Breast epithelium (tissue), 4 donors: ENCODE measurements around the gene TMEM187. TPM values are rescaled to one million over a fixed set of nuclear protein-coding genes. Genes with fewer than 3 reads are reported as not detected.

ENCODE experiments used
- DNase-seq, 2 donors: peaks; one replicate each; pipeline ENCODE4 v3.0.0-alpha.2; 2019; ENCODE audit warnings: low spot score in 2 of 2
- H3K27ac ChIP-seq, 2 donors: fragments of 200-600 bp; sonication (generic) in 1 of 2; one replicate each; pipeline ENCODE4 v1.5.1; 2016 to 2019; ENCODE audit warnings: mild to moderate bottlenecking in 1 of 2
- H3K27me3 ChIP-seq, 2 donors: fragments of 200-600 bp; sonication (generic) in 1 of 2; one replicate each; pipeline versions ENCODE4 v1.5.1 to v1.6.0; 2017 to 2019; ENCODE audit warnings: control low read depth in 1 of 2, mild to moderate bottlenecking in 1 of 2
- H3K36me3 ChIP-seq: fragments of 200-600 bp; one replicate; pipeline ENCODE4 v1.5.1; 2019
- H3K4me1 ChIP-seq, 2 donors: fragments of 200-600 bp; sonication (generic); one replicate each; pipeline ENCODE4 v1.5.1; 2016 to 2019; ENCODE audit warnings: control low read depth in 1 of 2
- H3K4me3 ChIP-seq, 3 donors: fragments of 200-600 bp; sonication (generic); 1 replicate in 2 of 3; 2 replicates in 1 of 3; pipeline ENCODE4 v1.5.1; 2016 to 2019; ENCODE audit warnings: mild to moderate bottlenecking in 3 of 3, moderate library complexity in 2 of 3
- H3K9me3 ChIP-seq, 2 donors: fragments of 200-600 bp; sonication (generic) in 1 of 2; one replicate each; pipeline ENCODE4 v1.5.1; 2016 to 2019; ENCODE audit warnings: control low read depth in 1 of 2
- CTCF ChIP-seq, 3 donors: fragments of 450-650 bp; IDR thresholded peaks; one replicate each; pipeline ENCODE4 v1.5.1; 2016 to 2017; ENCODE audit warnings: antibody characterized with exemption in 3 of 3, mild to moderate bottlenecking in 3 of 3, moderate library complexity in 3 of 3
- POLR2A ChIP-seq: fragments of 450-650 bp; IDR thresholded peaks from one replicate; pipeline ENCODE4 v1.6.1; 2016; ENCODE audit warnings: antibody characterized with exemption, mild to moderate bottlenecking, moderate library complexity
- POLR2AphosphoS5 ChIP-seq, 3 donors: sonication (generic); formaldehyde crosslinking; IDR thresholded peaks; one replicate each; pipeline ENCODE4 v1.6.1; 2017; ENCODE audit warnings: antibody characterized with exemption in 3 of 3
- intact Hi-C: fragments of 100-400 bp; cut with DNase I; formaldehyde crosslinking; loops from one replicate; pipeline ENCODE4 v1.15.1; 2023; ENCODE audit warnings: low total_unique reads
- total RNA-seq, 3 donors: library from RNA; depleted of rRNA; stranded (reverse); fragments of >200 nt; gene quantifications; one replicate each; pipeline ENCODE4 v1.1.0, GENCODE V29; 2016

The TMEM187 gene
- total RNA-seq, 3 donors from 2014 or later, result 7.6 to 10.9 (median 8.2) TPM

- no peak overlapping the region for H3K4me3 ChIP-seq
- no peaks in the 10 kb centered on the region for H3K4me1 ChIP-seq
- no peak for DNase-seq
- no peak overlapping the region for H3K27ac ChIP-seq
- H3K36me3 ChIP-seq, result no peaks in the 10 kb centered on the region
- TF ChIP-seq POLR2A (no peak), CTCF (IDR thresholded peaks at IDR 0.05) (no peak), POLR2AphosphoS5 (IDR thresholded peaks at IDR 0.05) (no peak)
- intact Hi-C loops, result loop anchor here (5.0 to 10.0 kb wide), 2 partner anchors 157 to 190 kb away; partner anchors contain the start of genes IDH3G, PLXNB3 and SSR4
- no peaks in the 10 kb centered on the region for H3K9me3 ChIP-seq
- peaks cover 0 to 9% of the 10 kb centered on the region in 2 donors for H3K27me3 ChIP-seq
Measured at GRCh38 chrX:153951683-153952372, 20.7 kb upstream of the TMEM187 start.

- Histone ChIP-seq H3K4me1 (no peaks in the 10 kb centered on the region), H3K27me3 (peaks cover 0 to 8% of the 10 kb centered on the region in 2 donors), H3K27ac (peak overlapping the region; percentile 49 to 52), H3K9me3 (no peaks in the 10 kb centered on the region), H3K36me3 (no peaks in the 10 kb centered on the region), H3K4me3 (no peak overlapping the region)
- no peak for DNase-seq
- intact Hi-C loops, result loop anchor here (5.0 to 10.0 kb wide), 2 partner anchors 158 to 190 kb away; partner anchors contain the start of genes IDH3G, PLXNB3 and SSR4
- no peak for TF ChIP-seq POLR2AphosphoS5 (IDR thresholded peaks at IDR 0.05)
- TF ChIP-seq CTCF (IDR thresholded peaks at IDR 0.05), result no peak
- TF ChIP-seq POLR2A, result no peak
Measured at GRCh38 chrX:153952373-153953026, 20.1 kb upstream of the TMEM187 start.

GRCh38 chrX:153953342-153953830, 19.2 kb upstream of the TMEM187 start:
- H3K27me3 ChIP-seq, result peaks cover 0 to 8% of the 10 kb centered on the region in 2 donors
- peak overlapping the region; percentile 52 to 68 for H3K27ac ChIP-seq
- H3K4me1 ChIP-seq, result no peaks in the 10 kb centered on the region
- TF ChIP-seq CTCF (IDR thresholded peaks at IDR 0.05), result peak; percentile 89 to 97 (median 96)
- no peak for TF ChIP-seq POLR2A
- peak; percentile 32 to 65 (median 64) for TF ChIP-seq POLR2AphosphoS5 (IDR thresholded peaks at IDR 0.05)
- no peaks in the 10 kb centered on the region for H3K9me3 ChIP-seq
- no peak overlapping the region for H3K4me3 ChIP-seq
- peak; percentile 65 to 66 for DNase-seq
- H3K36me3 ChIP-seq, result no peaks in the 10 kb centered on the region
- intact Hi-C loops, result loop anchor here (5.0 to 10.0 kb wide), 2 partner anchors 159 to 191 kb away; partner anchors contain the start of genes IDH3G, PLXNB3 and SSR4

- H3K27ac ChIP-seq, result peak overlapping the region; percentile 52 to 68
- intact Hi-C loops, result loop anchor here (5.0 to 10.0 kb wide), 2 partner anchors 159 to 192 kb away; partner anchors contain the start of genes IDH3G, PLXNB3 and SSR4
Measured at GRCh38 chrX:153953892-153954557, 18.5 kb upstream of the TMEM187 start.

More at GRCh38 chrX:153953892-153954557, 18.5 kb upstream of the TMEM187 start:
- Histone ChIP-seq H3K36me3 (no peaks in the 10 kb centered on the region), H3K4me1 (no peaks in the 10 kb centered on the region), H3K9me3 (no peaks in the 10 kb centered on the region), H3K4me3 (no peak overlapping the region), H3K27me3 (peaks cover 0 to 8% of the 10 kb centered on the region in 2 donors)
- no peak for DNase-seq
- TF ChIP-seq POLR2AphosphoS5 (IDR thresholded peaks at IDR 0.05) (no peak), CTCF (IDR thresholded peaks at IDR 0.05) (no peak), POLR2A (no peak)
